Chondrocyte (in vitro differentiated cells): ENCODE data around the gene TMEM108. TPM values are rescaled to one million over a fixed set of nuclear protein-coding genes. Genes with fewer than 3 reads are reported as not detected.
"Not testable (repeated sequence)": the region's sequence is repeated elsewhere in the genome, so short reads cannot be mapped to it uniquely, and the experiment has no call there.

Source experiments
- DNase-seq: peaks from one replicate; pipeline ENCODE4 v3.0.0; 2021; ENCODE audit warnings: mixed read lengths, low spot score
- H3K27ac Mint-ChIP-seq: one replicate; pipeline ENCODE4 v1.8.0; 2021; ENCODE audit warnings: mild to moderate bottlenecking, moderate library complexity, mixed read lengths; ENCODE audit not compliant: unreplicated experiment
- H3K27me3 Mint-ChIP-seq: 2 replicates; pipeline ENCODE4 v1.8.0; 2021; ENCODE audit warnings: low read depth, mixed read lengths
- H3K36me3 Mint-ChIP-seq: 2 replicates; pipeline ENCODE4 v1.8.0; 2021; ENCODE audit warnings: low read depth, mixed read lengths
- H3K4me1 Mint-ChIP-seq: 2 replicates; pipeline ENCODE4 v1.8.0; 2021; ENCODE audit warnings: low read depth, mild to moderate bottlenecking, mixed read lengths
- H3K4me3 Mint-ChIP-seq: one replicate; pipeline ENCODE4 v1.8.0; 2021; ENCODE audit warnings: mild to moderate bottlenecking, moderate library complexity, mixed read lengths; ENCODE audit not compliant: unreplicated experiment
- H3K9me3 Mint-ChIP-seq: 2 replicates; pipeline ENCODE4 v1.8.0; 2021; ENCODE audit warnings: low read depth, mixed read lengths
- long read RNA-seq: library from polyadenylated mRNA; stranded (forward); transcript quantifications from one replicate; pipeline ENCODE4 v2.0.0, GENCODE V29; 2021
- total RNA-seq: library from RNA; stranded (reverse); gene quantifications from 3 replicates; pipeline ENCODE4 v1.2.1, GENCODE V29; 2021
- TF ChIP-seq, protein P1 (sequence below): fragments of 200-600 bp; sonication (generic); IDR thresholded peaks from 2 replicates; pipeline ENCODE4 v1.5.0; 2021; ENCODE audit warnings: antibody characterized with exemption, mild to moderate bottlenecking, moderate library complexity

The TMEM108 gene
- 1.7 to 7.1 TPM (median 5.6 TPM) in 3 replicates for total RNA-seq
- long read RNA-seq, partial matches to known transcripts = 0 of 9 reads
- long read RNA-seq, other reads (novel, unspliced or antisense) = 1 of 9 reads

DNA sequence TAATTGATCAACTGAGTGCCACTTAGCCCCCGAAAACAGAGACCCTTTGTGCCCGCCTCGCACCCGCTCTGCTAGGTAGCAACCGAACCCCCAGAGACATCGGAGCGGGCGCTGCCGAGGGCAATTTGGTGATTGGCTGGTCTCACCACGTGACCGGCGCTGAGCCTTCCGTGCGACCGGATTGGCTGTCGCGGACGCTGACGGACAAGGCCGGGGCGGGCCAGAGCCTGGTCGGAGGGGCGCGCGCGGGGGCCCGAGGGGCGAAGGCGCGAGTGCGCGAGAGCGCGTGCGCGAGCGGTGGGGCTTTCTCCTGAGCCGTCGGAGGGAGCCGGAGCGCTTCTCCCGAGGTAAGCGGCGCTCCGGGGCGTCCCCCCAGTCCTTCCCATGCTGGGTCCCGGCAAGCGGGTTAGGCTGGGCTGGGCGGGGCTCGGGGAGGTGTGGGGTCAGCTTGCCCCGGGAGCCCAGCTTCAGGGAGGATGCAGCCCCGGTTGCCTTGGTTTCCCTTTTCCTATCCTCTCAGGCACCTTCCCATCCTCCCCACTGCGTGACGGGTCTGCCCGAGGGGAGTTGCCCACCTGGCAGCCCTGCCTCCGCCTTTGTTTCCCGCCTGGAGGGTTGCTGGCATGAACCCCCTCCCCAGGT lies at the start of gene TMEM108:
Gene TMEM108, plus strand, starts transcription at position 303 of the 642 bp plus-strand sequence.
- Mint-ChIP-seq H3K27ac (no peak within 1 kb of the TSS), H3K4me3 (peak within 1 kb of the TSS; percentile 66), H3K27me3 (peaks cover 51% of the 10 kb centered on the region)

DNA sequence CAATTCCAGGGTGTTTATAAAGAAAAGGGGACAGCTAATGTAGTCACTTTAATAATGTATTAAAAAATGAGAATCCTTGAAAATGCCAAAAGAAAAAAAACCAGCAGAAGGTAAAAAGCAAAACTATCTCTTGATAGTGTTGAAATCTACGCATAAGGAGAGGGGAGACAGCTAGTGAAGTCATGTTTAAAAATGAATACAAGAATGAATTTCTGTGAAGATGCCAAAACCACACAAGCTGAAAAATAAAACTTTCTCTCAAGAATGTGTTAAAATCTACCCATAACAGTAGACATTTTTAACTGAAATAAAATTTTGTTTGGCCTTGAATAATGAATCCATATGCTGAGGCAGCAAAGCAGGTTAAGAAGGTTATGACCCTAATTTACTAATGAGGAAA lies 42.2 kb upstream of the TMEM108 start:
- Mint-ChIP-seq H3K36me3 (no peaks in the 10 kb centered on the region), H3K27me3 (peaks cover 17% of the 10 kb centered on the region), H3K4me1 (peaks cover 15% of the 10 kb centered on the region), H3K9me3 (no peaks in the 10 kb centered on the region), H3K4me3 (no peak overlapping the region), H3K27ac (peak overlapping the region; percentile 79)
- DNase-seq = no peak
- TF ChIP-seq, protein P1, sequence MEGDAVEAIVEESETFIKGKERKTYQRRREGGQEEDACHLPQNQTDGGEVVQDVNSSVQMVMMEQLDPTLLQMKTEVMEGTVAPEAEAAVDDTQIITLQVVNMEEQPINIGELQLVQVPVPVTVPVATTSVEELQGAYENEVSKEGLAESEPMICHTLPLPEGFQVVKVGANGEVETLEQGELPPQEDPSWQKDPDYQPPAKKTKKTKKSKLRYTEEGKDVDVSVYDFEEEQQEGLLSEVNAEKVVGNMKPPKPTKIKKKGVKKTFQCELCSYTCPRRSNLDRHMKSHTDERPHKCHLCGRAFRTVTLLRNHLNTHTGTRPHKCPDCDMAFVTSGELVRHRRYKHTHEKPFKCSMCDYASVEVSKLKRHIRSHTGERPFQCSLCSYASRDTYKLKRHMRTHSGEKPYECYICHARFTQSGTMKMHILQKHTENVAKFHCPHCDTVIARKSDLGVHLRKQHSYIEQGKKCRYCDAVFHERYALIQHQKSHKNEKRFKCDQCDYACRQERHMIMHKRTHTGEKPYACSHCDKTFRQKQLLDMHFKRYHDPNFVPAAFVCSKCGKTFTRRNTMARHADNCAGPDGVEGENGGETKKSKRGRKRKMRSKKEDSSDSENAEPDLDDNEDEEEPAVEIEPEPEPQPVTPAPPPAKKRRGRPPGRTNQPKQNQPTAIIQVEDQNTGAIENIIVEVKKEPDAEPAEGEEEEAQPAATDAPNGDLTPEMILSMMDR = no peak

More for the DNA sequence above, at the start of gene TMEM108:
- Mint-ChIP-seq H3K9me3 (no peaks in the 10 kb centered on the region), H3K4me1 (peaks cover 23% of the 10 kb centered on the region), H3K36me3 (no peaks in the 10 kb centered on the region)
- DNase-seq = peak; percentile 94
- TF ChIP-seq, protein P1 = no peak

DNA sequence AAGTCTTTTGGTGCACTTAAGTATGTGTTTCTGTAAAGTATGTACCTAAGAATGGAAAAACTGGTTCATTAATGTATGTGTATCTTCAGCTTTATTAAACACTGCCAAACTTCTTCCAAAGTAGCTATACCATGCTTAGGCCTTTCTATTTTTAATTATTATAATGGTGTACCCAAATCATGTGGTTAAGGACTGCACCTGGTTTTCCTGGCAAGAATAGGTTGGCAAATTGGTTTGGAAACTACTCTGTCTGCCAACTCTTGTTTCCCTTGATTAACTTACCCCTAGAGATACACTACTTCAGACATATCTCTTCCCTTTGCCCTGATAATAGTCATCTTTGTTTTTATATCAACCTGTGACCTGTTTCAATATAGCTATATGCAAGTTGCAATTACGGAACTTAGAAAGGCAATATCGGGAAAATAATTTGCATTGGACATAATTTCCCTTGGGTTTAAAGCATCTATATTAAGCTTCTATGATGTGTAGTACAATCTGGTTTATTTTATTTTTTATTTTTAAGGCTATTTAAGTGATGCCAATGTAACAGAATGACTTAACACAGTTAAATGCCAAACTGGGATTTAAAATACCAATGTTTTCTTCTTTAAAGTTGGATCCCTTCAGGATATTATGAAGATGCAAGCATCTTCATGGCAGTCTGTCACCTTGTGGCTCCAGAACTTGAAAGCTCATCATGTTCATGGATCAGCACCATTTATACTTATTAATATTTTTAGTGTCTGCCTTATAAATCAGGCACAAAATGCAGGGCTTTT lies 40.6 kb upstream of the TMEM108 start:
- Mint-ChIP-seq H3K4me1 (peaks cover 15% of the 10 kb centered on the region), H3K4me3 (no peak overlapping the region), H3K36me3 (no peaks in the 10 kb centered on the region), H3K9me3 (no peaks in the 10 kb centered on the region), H3K27ac (no peak overlapping the region), H3K27me3 (peaks cover 10% of the 10 kb centered on the region)
- DNase-seq = no peak
- TF ChIP-seq, protein P1 = no peak

DNA sequence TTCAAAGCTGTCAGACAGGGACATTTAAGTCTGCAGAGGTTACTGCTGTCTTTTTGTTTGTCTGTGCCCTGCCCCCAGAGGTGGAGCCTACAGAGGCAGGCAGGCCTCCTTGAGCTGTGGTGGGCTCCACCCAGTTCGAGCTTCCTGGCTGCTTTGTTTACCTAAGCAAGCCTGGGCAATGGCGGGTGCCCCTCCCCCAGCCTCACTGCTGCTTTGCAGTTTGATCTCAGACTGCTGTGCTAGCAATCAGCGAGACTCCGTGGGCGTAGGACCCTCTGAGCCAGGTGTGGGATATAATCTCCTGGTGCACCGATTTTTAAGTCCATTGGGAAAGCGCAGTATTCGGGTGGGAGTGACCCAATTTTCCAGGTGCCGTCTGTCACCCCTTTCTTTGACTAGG lies 33.2 kb upstream of the TMEM108 start:
- H3K36me3 Mint-ChIP-seq, DNase-seq, H3K27ac Mint-ChIP-seq, H3K4me1 Mint-ChIP-seq, H3K27me3 Mint-ChIP-seq, H3K4me3 Mint-ChIP-seq: not testable (repeated sequence)
- H3K9me3 Mint-ChIP-seq = peaks cover 13% of the 10 kb centered on the region

DNA sequence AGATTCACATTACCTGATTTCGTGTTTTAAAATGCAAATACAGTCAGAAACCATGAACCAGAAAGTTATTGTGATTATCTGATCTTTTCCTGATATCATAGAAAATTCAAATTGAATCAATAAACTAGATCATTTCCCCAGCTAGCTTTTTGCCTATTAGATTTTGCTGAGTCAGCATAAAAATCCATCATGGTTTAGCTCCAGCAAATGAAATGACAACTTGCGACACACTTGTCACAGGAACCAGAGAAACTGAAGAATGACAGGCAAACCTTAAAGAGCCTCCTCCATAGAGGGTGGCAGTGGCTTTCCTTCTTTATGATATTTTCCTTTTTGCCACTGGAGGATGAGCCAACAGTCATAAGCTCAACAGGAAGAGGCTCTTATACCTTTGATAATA lies 30.6 kb upstream of the TMEM108 start:
- Mint-ChIP-seq H3K36me3 (peaks cover 1% of the 10 kb centered on the region), H3K4me3 (no peak overlapping the region), H3K4me1 (no peaks in the 10 kb centered on the region), H3K27ac (no peak overlapping the region), H3K9me3 (peaks cover 22% of the 10 kb centered on the region), H3K27me3 (peaks cover 3% of the 10 kb centered on the region)
- DNase-seq = no peak
- TF ChIP-seq, protein P1 = no peak
